ENCODE measurements around the gene TBPL2. TPM values are rescaled to one million over a fixed set of nuclear protein-coding genes. Genes with fewer than 3 reads are reported as not detected.

The TBPL2 gene
- total RNA-seq, 1 experiment from 2014 or later, result not detected

DNA sequence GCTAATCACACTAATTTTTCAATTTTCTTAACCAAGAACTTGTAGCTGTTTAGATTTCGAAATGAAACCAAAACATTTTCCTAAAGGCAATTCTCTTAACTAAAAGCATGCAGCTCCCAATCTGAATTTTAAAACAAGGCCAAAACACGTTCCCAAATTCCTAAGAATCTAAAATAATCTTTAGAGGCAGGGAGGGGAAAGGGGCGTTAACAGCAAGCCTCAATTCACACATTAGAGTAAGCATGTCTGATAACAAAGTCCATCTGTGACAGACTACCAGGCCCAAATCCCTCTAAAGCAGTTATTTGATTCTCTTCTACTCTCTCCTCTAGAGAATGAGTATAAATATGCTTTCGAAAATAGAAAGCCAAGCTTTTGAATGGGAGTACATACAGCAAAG, 29.5 kb downstream of the TBPL2 start:
- no peak overlapping the region for H2AFZ ChIP-seq (ENCODE audit: low read length)
- H4K91ac ChIP-seq (ENCODE audit: insufficient read length, low read depth, low read length), result no peak overlapping the region
- no peak overlapping the region for H2BK5ac ChIP-seq (ENCODE audit: insufficient read length, low read length)
- no CpG with 5 or more reads among the region's 4 CpGs for WGBS (ENCODE audit: extremely low coverage, insufficient read length, low lambda C conversion rate)
- no peak for DNase-seq
- H3K18ac ChIP-seq (ENCODE audit: insufficient read length, low read depth, low read length), result no peak overlapping the region
- H2BK120ac ChIP-seq (ENCODE audit: low read depth, low read length, poor library complexity, severe bottlenecking), result no peak overlapping the region
- H3K9me3 ChIP-seq (ENCODE audit: control insufficient read depth, low read depth, low read length), result no peaks in the 10 kb centered on the region
- no peaks in the 10 kb centered on the region for H3K4me1 ChIP-seq (ENCODE audit: insufficient read depth, low read length)
- Mint-ChIP-seq H3K4me1 (peaks cover 26 to 27% of the 10 kb centered on the region in 2 experiments), H3K27ac (peak overlapping the region in 2 of 3 experiments; percentile 86 to 95; a peak in 5 of 7 replicates), H3K4me3 (peak overlapping the region; percentile 92 to 94), H3K36me3 (ENCODE audit: insufficient read depth in 1 of 3, low read depth in 3 of 3) (no peaks in the 10 kb centered on the region), H3K27me3 (ENCODE audit: low read depth) (peaks cover 5% of the 10 kb centered on the region; the same call in 1 of the 2 replicates), H3K9me3 (no peaks in the 10 kb centered on the region; a peak in 1 of 5 replicates)
- no peak overlapping the region for H3K4ac ChIP-seq (ENCODE audit: low read depth, low read length)
- no peak overlapping the region for H3K27ac ChIP-seq (ENCODE audit: insufficient read length, low read depth, low read length)
- peak overlapping the region; percentile 90 for H3K9ac ChIP-seq (ENCODE audit: extremely low read depth, insufficient read length, low read length)
- no peak overlapping the region for H2BK12ac ChIP-seq (ENCODE audit: insufficient read length, low read depth, low read length)
- H2BK15ac ChIP-seq (ENCODE audit: low read depth, low read length), result no peak overlapping the region
- TF ChIP-seq, protein P1, sequence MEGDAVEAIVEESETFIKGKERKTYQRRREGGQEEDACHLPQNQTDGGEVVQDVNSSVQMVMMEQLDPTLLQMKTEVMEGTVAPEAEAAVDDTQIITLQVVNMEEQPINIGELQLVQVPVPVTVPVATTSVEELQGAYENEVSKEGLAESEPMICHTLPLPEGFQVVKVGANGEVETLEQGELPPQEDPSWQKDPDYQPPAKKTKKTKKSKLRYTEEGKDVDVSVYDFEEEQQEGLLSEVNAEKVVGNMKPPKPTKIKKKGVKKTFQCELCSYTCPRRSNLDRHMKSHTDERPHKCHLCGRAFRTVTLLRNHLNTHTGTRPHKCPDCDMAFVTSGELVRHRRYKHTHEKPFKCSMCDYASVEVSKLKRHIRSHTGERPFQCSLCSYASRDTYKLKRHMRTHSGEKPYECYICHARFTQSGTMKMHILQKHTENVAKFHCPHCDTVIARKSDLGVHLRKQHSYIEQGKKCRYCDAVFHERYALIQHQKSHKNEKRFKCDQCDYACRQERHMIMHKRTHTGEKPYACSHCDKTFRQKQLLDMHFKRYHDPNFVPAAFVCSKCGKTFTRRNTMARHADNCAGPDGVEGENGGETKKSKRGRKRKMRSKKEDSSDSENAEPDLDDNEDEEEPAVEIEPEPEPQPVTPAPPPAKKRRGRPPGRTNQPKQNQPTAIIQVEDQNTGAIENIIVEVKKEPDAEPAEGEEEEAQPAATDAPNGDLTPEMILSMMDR (conservative IDR thresholded peaks at IDR 0.05), result no peak
- no peaks in the 10 kb centered on the region for H3K27me3 ChIP-seq (ENCODE audit: insufficient read depth, low read length)
- H3K14ac ChIP-seq (ENCODE audit: insufficient read depth, low read length), result no peak overlapping the region
- no peak overlapping the region for H2BK20ac ChIP-seq (ENCODE audit: low read depth, low read length, poor library complexity, severe bottlenecking)
- H4K20me1 ChIP-seq (ENCODE audit: control insufficient read depth, insufficient read depth, insufficient read length), result no peaks in the 10 kb centered on the region
- peaks cover 10% of the 10 kb centered on the region; the same call in 1 of the 2 replicates for H3K79me2 ChIP-seq (ENCODE audit: insufficient read depth, low read length)
- no peak overlapping the region for H3K23ac ChIP-seq (ENCODE audit: insufficient read length, low read depth, low read length)
- H3K79me1 ChIP-seq (ENCODE audit: insufficient read depth, low read depth, low read length, poor library complexity, severe bottlenecking), result peaks cover 3% of the 10 kb centered on the region
- H3T11ph ChIP-seq (ENCODE audit: low read length), result no peak overlapping the region
- H3K56ac ChIP-seq (ENCODE audit: insufficient read length, low read depth, low read length), result no peak overlapping the region
- peak overlapping the region; percentile 61 for H4K8ac ChIP-seq (replicated peaks; ENCODE audit: insufficient read length, low read depth, low read length)
- H3K23me2 ChIP-seq (ENCODE audit: insufficient read length, low read depth, low read length, poor library complexity, severe bottlenecking), result peaks cover 4% of the 10 kb centered on the region
- no peak overlapping the region for H2AK5ac ChIP-seq (ENCODE audit: insufficient read length, low read length)
- peak overlapping the region; percentile 93 for H3K4me2 ChIP-seq (ENCODE audit: insufficient read depth, insufficient read length, low read length)
- peak overlapping the region; percentile 97 for H4K5ac ChIP-seq (ENCODE audit: insufficient read length, low read depth, low read length)
